B cell (primary cell): ENCODE measurements around the gene CFAP157. TPM values are rescaled to one million over a fixed set of nuclear protein-coding genes. Genes with fewer than 3 reads are reported as not detected.

Source experiments
- ATAC-seq: fragments of 200-7000 bp; cut with Tn5 transposase; one replicate; pipeline ENCODE4 v1.10.0; 2021; ENCODE audit warnings: low read depth, mild to moderate bottlenecking, moderate number of reproducible peaks, moderate library complexity
- CTCF ChIA-PET: fragments of 350-600 bp; sonication (Branson Sonifier 250); formaldehyde crosslinking; loops from one replicate; lab custom pipeline; 2021; ENCODE audit warnings: antibody characterized with exemption, inconsistent platforms; lab: Charles Lee
- POLR2A ChIA-PET: fragments of 350-600 bp; sonication (Branson Sonifier 250); formaldehyde crosslinking; loops from one replicate; lab custom pipeline; 2021; ENCODE audit warnings: antibody characterized with exemption; lab: Charles Lee
- DNase-seq: peaks from one replicate; pipeline ENCODE4 v3.0.0; 2013
- H2AFZ ChIP-seq: 2 replicates; pipeline ENCODE4 v1.6.1; 2012; ENCODE audit warnings: mild to moderate bottlenecking, low read depth, low read length; ENCODE audit not compliant: insufficient read depth, poor library complexity, severe bottlenecking
- H3K27ac ChIP-seq, 2 donors: 1 replicate in 1 of 2; 2 replicates in 1 of 2; pipeline ENCODE4 v1.5.1; 2012 to 2013; ENCODE audit warnings: low read length in 2 of 2, mild to moderate bottlenecking in 2 of 2, moderate library complexity in 1 of 2
- H3K27me3 ChIP-seq, 4 experiments: fragments of 200-600 bp in 1 of 4; sonication (generic) in 1 of 4; replicated peaks in 1 of 4; 1 replicate in 2 of 4; 2 replicates in 2 of 4; pipeline versions ENCODE4 v1.6.1 to v1.7.0; 2013 to 2016; ENCODE audit warnings: low read length in 3 of 4, mild to moderate bottlenecking in 2 of 4, mixed read lengths in 1 of 4, moderate library complexity in 1 of 4; ENCODE audit not compliant: insufficient read depth in 4 of 4, control insufficient read depth in 3 of 4; ENCODE audit errors: control extremely low read depth in 1 of 4
- H3K36me3 ChIP-seq, 2 experiments: replicated peaks in 1 of 2; 1 replicate in 1 of 2; 2 replicates in 1 of 2; pipeline versions ENCODE4 v1.6.1 to v1.7.1; 2013; ENCODE audit warnings: low read length in 1 of 2; ENCODE audit not compliant: insufficient read depth in 2 of 2, control insufficient read depth in 1 of 2; ENCODE audit errors: control extremely low read depth in 1 of 2, extremely low read depth in 1 of 2
- H3K4me1 ChIP-seq, 2 donors: fragments of 200-600 bp in 1 of 2; sonication (generic) in 1 of 2; 1 replicate in 1 of 2; 2 replicates in 1 of 2; pipeline versions ENCODE4 v1.5.1 to v1.6.1; 2013 to 2017; ENCODE audit warnings: low read length in 2 of 2; ENCODE audit not compliant: control insufficient read depth in 2 of 2, insufficient read depth in 2 of 2
- H3K4me2 ChIP-seq: replicated peaks from 2 replicates; pipeline ENCODE3; 2012; ENCODE audit warnings: mild to moderate bottlenecking, low read depth, low read length; ENCODE audit not compliant: poor library complexity, severe bottlenecking
- H3K4me3 ChIP-seq, 5 experiments: fragments of 200-600 bp in 1 of 5; sonication (generic) in 1 of 5; 1 replicate in 3 of 5; 2 replicates in 2 of 5; pipeline versions ENCODE4 v1.5.1 to v1.7.0; 2011 to 2016; ENCODE audit warnings: low read length in 4 of 5, mild to moderate bottlenecking in 4 of 5, low read depth in 2 of 5, control low read depth in 1 of 5, moderate library complexity in 1 of 5; ENCODE audit not compliant: insufficient read depth in 1 of 5; ENCODE audit errors: control extremely low read depth in 1 of 5, extremely low read depth in 1 of 5
- H3K79me2 ChIP-seq: fragments of 200-600 bp; sonication (generic); one replicate; pipeline ENCODE4 v1.6.0; 2016; ENCODE audit warnings: low read length; ENCODE audit not compliant: control insufficient read depth, insufficient read depth
- H3K9ac ChIP-seq: fragments of 200-600 bp; sonication (generic); 2 replicates; pipeline ENCODE4 v1.6.1; 2017; ENCODE audit warnings: mild to moderate bottlenecking, low read length, moderate library complexity
- H3K9me3 ChIP-seq, 3 donors: one replicate each; pipeline versions ENCODE4 v1.6.1 to v1.7.1; 2013; ENCODE audit warnings: low read length in 2 of 3; ENCODE audit not compliant: control insufficient read depth in 2 of 3, insufficient read depth in 1 of 3; ENCODE audit errors: control extremely low read depth in 1 of 3
- H4K20me1 ChIP-seq: 2 replicates; pipeline ENCODE4 v1.6.0; 2012; ENCODE audit warnings: mild to moderate bottlenecking, low read length; ENCODE audit not compliant: insufficient read depth, control insufficient read depth, poor library complexity, severe bottlenecking
- H3K27ac Mint-ChIP-seq: one replicate; pipeline ENCODE4 v1.8.0; 2021; ENCODE audit warnings: mixed read lengths
- H3K27me3 Mint-ChIP-seq: one replicate; pipeline ENCODE4 v1.8.0; 2021; ENCODE audit warnings: mixed read lengths
- H3K4me1 Mint-ChIP-seq: one replicate; pipeline ENCODE4 v1.8.0; 2021; ENCODE audit warnings: mixed read lengths
- H3K4me3 Mint-ChIP-seq: one replicate; pipeline ENCODE4 v1.8.0; 2021; ENCODE audit warnings: mixed read lengths
- H3K9me3 Mint-ChIP-seq: one replicate; pipeline ENCODE4 v1.8.0; 2022; ENCODE audit warnings: mixed read lengths; ENCODE audit not compliant: insufficient read depth
- EZH2 ChIP-seq: IDR thresholded peaks from 2 replicates; pipeline ENCODE4 v1.6.1; 2012; ENCODE audit warnings: borderline replicate concordance, low read depth, mild to moderate bottlenecking, moderate library complexity, low read length; ENCODE audit not compliant: insufficient read depth, poor library complexity, severe bottlenecking
- WGBS: methylation state at CpG from one replicate; pipeline ENCODE4 v1.1.5; 2013; ENCODE audit warnings: missing lambda C conversion rate; ENCODE audit not compliant: insufficient coverage; 5-methylcytosine and 5-hydroxymethylcytosine counted together
- intact Hi-C: fragments of 100-400 bp; cut with micrococcal nuclease; formaldehyde crosslinking; loops from one replicate; pipeline ENCODE4 v1.10.0; 2022
- polyA plus RNA-seq: library from polyadenylated mRNA; depleted of rRNA; stranded (reverse); fragments of >200 nt; gene quantifications from 2 replicates; pipeline ENCODE4 v1.2.3, GENCODE V29; 2012
- total RNA-seq, 2 donors: library from RNA; stranded (reverse); fragments of 120-200 nt in 1 of 2; gene quantifications; 1 replicate in 1 of 2; 2 replicates in 1 of 2; pipeline versions ENCODE4 v1.2.3 to v1.2.4, GENCODE V29; 2013 to 2022
- TF ChIP-seq, protein P1 (sequence below): fragments of 200-600 bp; IDR thresholded peaks from one replicate; pipeline ENCODE4 v1.8.0; 2022; ENCODE audit warnings: antibody characterized with exemption, mild to moderate bottlenecking

The CFAP157 gene
- total and polyA plus RNA-seq, 2 donors (not counting 1 experiment from before 2014, with no cell fraction given) = 0.03 TPM; not detected in 1

DNA sequence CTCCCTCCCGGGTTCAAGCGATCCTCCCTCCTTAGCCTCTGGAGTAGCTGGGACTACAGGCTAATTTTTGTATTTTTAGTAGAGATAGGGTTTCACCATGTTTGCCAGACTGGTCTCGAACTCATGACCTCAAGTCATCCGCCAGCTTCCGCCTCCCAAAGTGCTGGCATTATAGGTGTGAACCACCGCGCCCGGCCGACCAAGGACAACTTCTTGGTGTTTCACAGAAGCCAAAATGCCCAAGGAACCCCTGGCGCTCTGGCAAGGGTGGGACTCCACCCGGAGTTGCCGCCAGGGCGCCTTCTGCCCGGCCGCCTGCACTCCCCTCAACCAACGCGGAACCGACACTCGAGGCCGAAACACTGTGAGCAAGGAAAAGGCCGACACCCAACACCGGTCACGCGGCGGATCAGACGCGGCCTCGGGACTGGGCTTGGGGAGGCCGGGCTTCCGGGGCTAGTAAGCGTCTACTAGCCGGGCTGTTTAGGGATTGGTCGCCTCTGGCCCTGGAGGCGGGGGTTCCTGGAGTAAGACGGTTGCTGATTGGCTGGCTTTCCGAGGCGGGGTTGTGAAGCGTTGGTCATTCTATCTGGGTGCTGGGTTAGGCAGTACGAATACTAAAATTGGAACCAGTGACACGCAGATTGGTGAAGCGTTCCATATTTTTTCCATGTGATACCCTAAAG is 7.7 kb upstream of the CFAP157 start:
- CTCF ChIA-PET = interaction anchor here (0.7 to 1.1 kb wide), 2 partner anchors 171 to 244 kb away, joined by 3 read pairs; no protein-coding TSS in a partner anchor
- H3K27ac Mint-ChIP-seq = peak overlapping the region; percentile 65
- peak overlapping the region; percentile 84 for H3K4me2 ChIP-seq

More for the DNA sequence above, 7.7 kb upstream of the CFAP157 start:
- POLR2A ChIA-PET = interaction anchor here (0.6 kb wide), 1 partner anchor 120 kb away, joined by 3 read pairs; no protein-coding TSS in a partner anchor
- 18% methylated on average over 38 of the region's 41 CpGs for WGBS
- Mint-ChIP-seq H3K9me3 (no peaks in the 10 kb centered on the region), H3K4me3 (peak overlapping the region; percentile 82), H3K27me3 (no peaks in the 10 kb centered on the region), H3K4me1 (peaks cover 14% of the 10 kb centered on the region)
- Histone ChIP-seq H3K9me3 (no peaks in the 10 kb centered on the region), H3K27me3 (no peaks in the 10 kb centered on the region), H3K79me2 (no peaks in the 10 kb centered on the region), H2AFZ (peak overlapping the region; percentile 84), H4K20me1 (no peaks in the 10 kb centered on the region), H3K9ac (peak overlapping the region; percentile 59), H3K4me3 (peak overlapping the region; percentile 34 to 59 (median 46)), H3K4me1 (peaks cover 6 to 12% of the 10 kb centered on the region in 2 donors), H3K27ac (peak overlapping the region in 1 of 2 donors; percentile 67), H3K36me3 (no peaks in the 10 kb centered on the region)
- peak; percentile 92 for DNase-seq
- peak; percentile 100 for ATAC-seq
- TF ChIP-seq, protein P1, sequence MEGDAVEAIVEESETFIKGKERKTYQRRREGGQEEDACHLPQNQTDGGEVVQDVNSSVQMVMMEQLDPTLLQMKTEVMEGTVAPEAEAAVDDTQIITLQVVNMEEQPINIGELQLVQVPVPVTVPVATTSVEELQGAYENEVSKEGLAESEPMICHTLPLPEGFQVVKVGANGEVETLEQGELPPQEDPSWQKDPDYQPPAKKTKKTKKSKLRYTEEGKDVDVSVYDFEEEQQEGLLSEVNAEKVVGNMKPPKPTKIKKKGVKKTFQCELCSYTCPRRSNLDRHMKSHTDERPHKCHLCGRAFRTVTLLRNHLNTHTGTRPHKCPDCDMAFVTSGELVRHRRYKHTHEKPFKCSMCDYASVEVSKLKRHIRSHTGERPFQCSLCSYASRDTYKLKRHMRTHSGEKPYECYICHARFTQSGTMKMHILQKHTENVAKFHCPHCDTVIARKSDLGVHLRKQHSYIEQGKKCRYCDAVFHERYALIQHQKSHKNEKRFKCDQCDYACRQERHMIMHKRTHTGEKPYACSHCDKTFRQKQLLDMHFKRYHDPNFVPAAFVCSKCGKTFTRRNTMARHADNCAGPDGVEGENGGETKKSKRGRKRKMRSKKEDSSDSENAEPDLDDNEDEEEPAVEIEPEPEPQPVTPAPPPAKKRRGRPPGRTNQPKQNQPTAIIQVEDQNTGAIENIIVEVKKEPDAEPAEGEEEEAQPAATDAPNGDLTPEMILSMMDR = peak; percentile 19
- no peak for TF ChIP-seq EZH2
- intact Hi-C loops = loop anchor here (1.0 kb wide), 3 partner anchors 16 to 91 kb away; partner anchors contain the start of genes PTRH1 and TOR2A
